Skin epidermis (tissue), 12 donors: ENCODE measurements around the gene CORIN.

Experiments used
- H3K27ac ChIP-seq, 21 experiments: fragments of 200-600 bp; sonication (generic) in 11 of 21; one replicate each; pipeline ENCODE4 v1.5.0; 2020; ENCODE audit warnings: mild to moderate bottlenecking in 3 of 21, inconsistent platforms in 2 of 21, moderate library complexity in 2 of 21
- H3K4me3 ChIP-seq, 7 experiments: fragments of 200-600 bp; sonication (generic) in 2 of 7; one replicate each; pipeline ENCODE4 v1.5.0; 2020; ENCODE audit warnings: inconsistent platforms in 2 of 7, mild to moderate bottlenecking in 2 of 7, moderate library complexity in 1 of 7

The CORIN gene

DNA sequence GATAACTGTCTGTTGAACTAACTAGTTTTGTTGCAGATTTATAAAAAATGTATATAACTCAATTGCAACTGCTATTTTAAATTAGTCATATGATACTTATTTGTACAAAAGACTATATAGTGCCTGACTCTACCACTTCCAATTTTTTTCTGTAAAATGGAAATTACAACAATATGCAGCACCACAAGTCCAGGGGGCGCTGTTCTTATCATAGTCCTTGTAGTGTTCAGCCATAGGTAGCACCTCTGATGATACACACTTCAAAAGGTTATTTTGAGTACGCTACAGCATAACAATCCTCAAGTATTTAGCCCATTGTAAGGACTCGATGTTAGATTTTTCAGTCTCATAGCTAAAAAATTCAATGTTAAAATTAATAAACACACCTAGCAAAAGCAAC, 174.9 kb downstream of the CORIN start:
- no peak overlapping the region for H3K27ac ChIP-seq

GRCh38 chr4:47661741-47662140, 176.1 kb downstream of the CORIN start:
- H3K4me3 ChIP-seq = no peak overlapping the region
- H3K27ac ChIP-seq = no peak overlapping the region

More for the DNA sequence above, 174.9 kb downstream of the CORIN start:
- H3K4me3 ChIP-seq = no peak overlapping the region

DNA sequence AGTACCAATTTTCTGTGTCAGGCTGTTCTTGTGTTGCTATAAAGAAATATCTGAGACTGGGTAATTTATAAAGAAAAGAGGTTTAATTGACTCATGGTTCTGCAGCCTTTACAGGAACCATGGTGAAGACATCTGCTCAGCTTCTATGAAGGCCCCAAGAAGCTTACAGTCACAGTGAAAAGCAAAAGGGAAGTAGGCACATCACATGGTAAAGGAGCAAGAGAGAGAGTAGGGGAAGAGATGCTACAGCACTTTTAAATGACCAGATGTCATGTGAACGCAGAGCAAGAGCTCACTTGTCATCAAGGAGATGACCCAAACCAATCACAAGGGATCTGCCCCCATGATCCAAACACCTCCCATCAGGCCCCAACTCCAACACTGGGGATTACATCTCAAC, 178.5 kb downstream of the CORIN start:
- H3K27ac ChIP-seq = no peak overlapping the region
- H3K4me3 ChIP-seq = no peak overlapping the region

- Histone ChIP-seq H3K4me3 (no peak overlapping the region), H3K27ac (no peak overlapping the region)
These were observed 182.7 kb downstream of the CORIN start for GRCh38 chr4:47654972-47655693.

- no peak overlapping the region for H3K4me3 ChIP-seq
These were observed 185.8 kb downstream of the CORIN start for GRCh38 chr4:47652092-47652491.

DNA sequence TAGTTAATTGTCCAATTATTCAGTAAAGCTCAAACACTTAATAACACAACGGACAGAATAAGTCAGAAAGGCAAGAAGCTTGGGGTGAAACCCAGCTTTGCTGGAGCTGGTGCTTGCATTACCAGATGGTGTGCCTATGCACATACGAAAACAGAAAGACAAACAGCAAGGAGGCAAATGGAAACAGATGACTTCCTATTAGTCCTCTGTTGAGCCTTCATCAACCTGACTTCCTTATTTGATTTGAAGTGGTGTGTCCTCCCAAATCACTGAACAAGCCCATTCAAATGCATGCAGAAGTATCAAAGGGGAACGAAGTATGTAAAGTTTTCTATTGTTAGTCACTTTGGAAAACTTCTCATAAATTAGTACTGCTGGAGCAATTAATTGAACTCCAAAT, 186.6 kb downstream of the CORIN start:
- H3K27ac ChIP-seq = no peak overlapping the region
- no peak overlapping the region for H3K4me3 ChIP-seq

More at GRCh38 chr4:47652092-47652491, 185.8 kb downstream of the CORIN start:
- H3K27ac ChIP-seq = no peak overlapping the region

GRCh38 chr4:47650584-47651130, 187.2 kb downstream of the CORIN start:
- no peak overlapping the region for H3K4me3 ChIP-seq
- H3K27ac ChIP-seq = no peak overlapping the region

- Histone ChIP-seq H3K4me3 (no peak overlapping the region), H3K27ac (no peak overlapping the region)
These were observed 190.3 kb downstream of the CORIN start for GRCh38 chr4:47647544-47647943.

- no peak overlapping the region for H3K27ac ChIP-seq
- no peak overlapping the region for H3K4me3 ChIP-seq
These were observed 190.8 kb downstream of the CORIN start for GRCh38 chr4:47647029-47647428.

DNA sequence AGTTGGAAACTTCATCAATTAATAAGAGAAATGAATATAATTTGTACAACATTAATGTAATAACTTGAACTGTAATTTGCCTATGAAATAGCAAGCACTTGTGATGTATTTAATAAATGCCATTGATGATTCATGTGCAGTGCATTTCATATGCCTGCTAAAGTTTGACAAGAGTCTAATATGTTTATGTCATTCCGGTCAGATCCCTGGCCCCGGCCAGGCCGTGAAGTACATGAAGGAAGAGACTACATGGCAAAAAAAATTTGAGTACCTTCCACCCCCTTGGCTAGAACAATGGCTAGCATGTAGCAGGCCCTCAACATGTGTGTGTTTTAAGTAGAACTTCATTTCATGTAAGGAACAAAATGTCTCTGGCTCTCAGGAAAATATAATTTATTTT, 191.5 kb downstream of the CORIN start:
- no peak overlapping the region for H3K27ac ChIP-seq

GRCh38 chr4:47643845-47644244, 194.0 kb downstream of the CORIN start:
- H3K27ac ChIP-seq = no peak overlapping the region
- no peak overlapping the region for H3K4me3 ChIP-seq

More for the DNA sequence above, 191.5 kb downstream of the CORIN start:
- no peak overlapping the region for H3K4me3 ChIP-seq

GRCh38 chr4:47642985-47643760, 194.7 kb downstream of the CORIN start:
- no peak overlapping the region for H3K4me3 ChIP-seq
- no peak overlapping the region for H3K27ac ChIP-seq

GRCh38 chr4:47642191-47642830, 195.6 kb downstream of the CORIN start:
- Histone ChIP-seq H3K4me3 (no peak overlapping the region), H3K27ac (no peak overlapping the region)

GRCh38 chr4:47641755-47642154, 196.1 kb downstream of the CORIN start:
- Histone ChIP-seq H3K4me3 (no peak overlapping the region), H3K27ac (no peak overlapping the region)

DNA sequence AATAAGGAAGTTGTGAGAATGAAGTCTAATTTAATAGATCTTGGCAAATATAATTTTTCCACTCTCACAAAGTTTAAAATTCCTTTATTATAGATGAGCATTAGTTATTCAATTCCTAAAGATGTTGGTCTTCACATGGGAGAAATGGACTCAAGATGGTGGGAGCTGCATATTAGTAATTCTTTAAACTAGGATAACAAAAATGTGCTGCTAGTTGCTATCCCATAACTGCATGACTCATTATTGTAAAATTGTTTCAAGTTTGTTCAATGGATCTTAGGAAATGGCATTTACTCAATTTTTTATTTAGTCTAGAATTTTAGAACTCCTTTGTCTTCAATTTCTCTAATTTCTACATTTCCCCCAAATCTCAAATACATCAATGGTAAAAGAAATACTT, 197.0 kb downstream of the CORIN start:
- H3K27ac ChIP-seq = no peak overlapping the region
- no peak overlapping the region for H3K4me3 ChIP-seq

- no peak overlapping the region for H3K27ac ChIP-seq
- H3K4me3 ChIP-seq = no peak overlapping the region
These were observed 198.3 kb downstream of the CORIN start for GRCh38 chr4:47639531-47639930.

GRCh38 chr4:47631161-47631560, 206.7 kb downstream of the CORIN start:
- Histone ChIP-seq H3K4me3 (no peak overlapping the region), H3K27ac (no peak overlapping the region)

DNA sequence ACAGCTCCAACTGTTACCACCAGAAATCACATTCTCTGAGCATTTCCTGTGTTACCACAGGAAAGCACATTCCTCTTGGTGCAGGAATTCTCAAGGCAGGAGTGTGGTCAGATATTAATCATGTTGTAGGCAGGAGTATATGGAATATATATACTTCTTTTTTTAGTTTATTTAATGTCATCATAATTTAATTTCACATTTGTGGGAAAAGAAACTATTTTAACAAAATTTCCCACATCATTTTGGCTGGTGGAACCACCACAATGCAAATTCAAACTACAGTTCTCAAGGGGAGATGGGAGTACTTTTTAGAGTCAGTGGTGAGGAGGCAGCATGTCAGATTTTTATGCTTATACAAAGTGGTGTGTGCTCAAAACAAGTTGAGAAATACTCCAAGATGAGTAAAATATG, 213.8 kb downstream of the CORIN start:
- Histone ChIP-seq H3K4me3 (no peak overlapping the region), H3K27ac (no peak overlapping the region)

DNA sequence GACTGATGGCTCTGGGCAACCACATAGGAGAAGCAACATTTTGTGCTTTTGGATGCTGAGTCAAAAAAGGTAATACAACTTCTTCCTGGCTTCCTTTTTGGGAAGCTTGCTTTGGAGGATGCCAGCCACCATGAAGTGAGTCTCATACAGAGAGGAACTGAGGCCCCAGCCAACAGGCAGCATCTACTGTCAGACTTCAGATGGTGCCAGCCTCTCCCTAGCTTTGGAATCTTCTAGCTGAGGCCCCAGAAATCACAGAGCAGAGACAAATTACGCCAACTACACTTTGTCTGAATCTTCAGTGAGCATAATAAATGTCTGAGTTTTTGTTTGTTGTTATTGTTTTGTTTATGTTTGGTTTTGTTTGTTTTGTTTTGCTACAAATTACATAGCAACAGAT, 216.7 kb downstream of the CORIN start:
- Histone ChIP-seq H3K27ac (no peak overlapping the region), H3K4me3 (no peak overlapping the region)

DNA sequence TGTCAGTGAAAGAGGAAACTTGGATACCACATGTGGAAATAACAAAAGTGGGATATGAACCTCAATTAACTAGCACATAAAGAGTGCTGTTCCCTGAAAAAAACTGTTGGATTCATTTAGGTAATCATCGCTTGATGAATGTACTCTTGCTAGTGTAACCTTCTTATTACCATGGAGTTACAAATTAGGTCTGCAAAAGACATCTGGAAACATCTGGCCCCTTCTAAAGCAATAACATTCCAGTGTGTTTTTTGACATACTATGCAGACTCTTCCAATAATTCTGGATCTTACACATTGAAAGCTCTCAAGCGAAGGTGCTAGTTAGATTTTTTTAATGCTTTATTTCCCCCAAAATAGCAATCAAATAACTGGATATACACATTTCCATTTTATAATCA, 218.2 kb downstream of the CORIN start:
- H3K27ac ChIP-seq = no peak overlapping the region
- H3K4me3 ChIP-seq = no peak overlapping the region

GRCh38 chr4:47617607-47618006, 220.3 kb downstream of the CORIN start:
- no peak overlapping the region for H3K27ac ChIP-seq

More at GRCh38 chr4:47617607-47618006, 220.3 kb downstream of the CORIN start:
- H3K4me3 ChIP-seq = no peak overlapping the region
